Keratinocyte (primary cell): ENCODE data around the gene ATP6V0A1. TPM values are rescaled to one million over a fixed set of nuclear protein-coding genes. Genes with fewer than 3 reads are reported as not detected.

Source experiments
- DNase-seq: peaks from one replicate; pipeline ENCODE4 v3.0.0-alpha.2; 2011; ENCODE audit warnings: low read depth, missing footprints, low spot score
- FAIRE-seq: peaks from 2 replicates; lab custom pipeline; 2011; peaks lifted over from hg19 to GRCh38; lab: Jason Lieb, UNC
- H2AFZ ChIP-seq: 2 replicates; pipeline ENCODE4 v1.6.0; 2012; ENCODE audit warnings: low read length, control low read depth, inconsistent platforms; ENCODE audit not compliant: control insufficient read depth
- H3K27ac ChIP-seq: 2 replicates; pipeline ENCODE4 v1.5.1; 2011; ENCODE audit warnings: low read length; ENCODE audit not compliant: control insufficient read depth, insufficient read depth
- H3K27me3 ChIP-seq: 3 replicates; pipeline ENCODE4 v1.6.0; 2011; ENCODE audit warnings: low read length; ENCODE audit not compliant: control insufficient read depth, insufficient read depth; ENCODE audit errors: extremely low read depth
- H3K36me3 ChIP-seq, 2 experiments: 2 replicates in 1 of 2; 3 replicates in 1 of 2; pipeline ENCODE4 v1.5.1; 2011; ENCODE audit warnings: low read length in 2 of 2, mild to moderate bottlenecking in 1 of 2; ENCODE audit not compliant: control insufficient read depth in 2 of 2, insufficient read depth in 2 of 2; ENCODE audit errors: extremely low read depth in 1 of 2
- H3K4me1 ChIP-seq: 3 replicates; pipeline ENCODE4 v1.5.1; 2011; ENCODE audit warnings: low read length; ENCODE audit not compliant: control insufficient read depth, insufficient read depth; ENCODE audit errors: extremely low read depth
- H3K4me2 ChIP-seq: 3 replicates; pipeline ENCODE4 v1.6.0; 2011; ENCODE audit warnings: low read depth, low read length; ENCODE audit not compliant: control insufficient read depth, insufficient read depth; ENCODE audit errors: extremely low read depth
- H3K4me3 ChIP-seq, 3 experiments: fragments of 200-600 bp in 1 of 3; sonication (generic) in 1 of 3; 2 replicates in 2 of 3; 3 replicates in 1 of 3; pipeline ENCODE4 v1.5.1; 2011 to 2016; ENCODE audit warnings: low read length in 3 of 3, mild to moderate bottlenecking in 3 of 3, control low read depth in 2 of 3, inconsistent platforms in 1 of 3, low read depth in 1 of 3, mixed read lengths in 1 of 3, mixed run types in 1 of 3, moderate library complexity in 1 of 3; ENCODE audit not compliant: control insufficient read depth in 2 of 3, insufficient read depth in 2 of 3; ENCODE audit errors: extremely low read depth in 1 of 3
- H3K79me2 ChIP-seq: 2 replicates; pipeline ENCODE4 v1.6.0; 2012; ENCODE audit warnings: low read length; ENCODE audit not compliant: control insufficient read depth, insufficient read depth
- H3K9ac ChIP-seq: 3 replicates; pipeline ENCODE4 v1.6.0; 2011; ENCODE audit warnings: low read length; ENCODE audit not compliant: control insufficient read depth, insufficient read depth; ENCODE audit errors: extremely low read depth
- H3K9me1 ChIP-seq: 3 replicates; pipeline ENCODE4 v1.6.0; 2011; ENCODE audit warnings: low read length; ENCODE audit not compliant: control insufficient read depth, insufficient read depth; ENCODE audit errors: extremely low read depth
- H3K9me3 ChIP-seq: 2 replicates; pipeline ENCODE4 v1.5.1; 2012; ENCODE audit warnings: low read depth, low read length; ENCODE audit not compliant: control insufficient read depth
- H4K20me1 ChIP-seq: 3 replicates; pipeline ENCODE4 v1.6.0; 2011; ENCODE audit warnings: low read length; ENCODE audit not compliant: control insufficient read depth, insufficient read depth; ENCODE audit errors: extremely low read depth
- CTCF ChIP-seq, 3 experiments: IDR thresholded peaks in 1 of 3; conservative IDR thresholded peaks in 1 of 3; optimal IDR thresholded peaks in 1 of 3; 2 replicates in 2 of 3; 3 replicates in 1 of 3; pipeline versions ENCODE3 to v1.5.1; 2011; ENCODE audit warnings: low read length in 3 of 3, mild to moderate bottlenecking in 3 of 3, moderate library complexity in 2 of 3, control low read depth in 1 of 3, inconsistent platforms in 1 of 3; ENCODE audit not compliant: insufficient read depth in 2 of 3; ENCODE audit errors: extremely low read depth in 1 of 3
- EZH2 ChIP-seq: IDR thresholded peaks from one replicate; pipeline ENCODE4 v1.6.1; 2012; ENCODE audit warnings: inconsistent platforms, mild to moderate bottlenecking, low read length, moderate library complexity
- dilution Hi-C: fragments of 300-500 bp; cut with MboI; formaldehyde crosslinking; loops from one replicate; pipeline ENCODE4 v1.7.0; 2020; ENCODE audit warnings: low sequenced_read_pairs; ENCODE audit not compliant: extremely low pct_ligation_motif_present
- polyA plus RNA-seq, 5 experiments: library from polyadenylated mRNA; depleted of rRNA in 3 of 5; stranded (reverse) in 3 of 5; stranded (forward) in 1 of 5; unstranded in 1 of 5; fragments of >200 nt; gene quantifications; 1 replicate in 1 of 5; 2 replicates in 3 of 5; 3 replicates in 1 of 5; pipeline versions ENCODE4 v1.2.1 to v1.2.3, GENCODE V29; 2011 to 2012; ENCODE audit warnings: missing spikeins in 2 of 5, low read depth in 1 of 5, low replicate concordance in 1 of 5

Gene ATP6V0A1
- polyA plus RNA-seq, 1 donor (not counting 4 experiments of a cell fraction or from before 2014, with no cell fraction given), result 24.0 TPM

GRCh38 chr17:42560246-42560645 lies 101.6 kb downstream of the ATP6V0A1 start:
- dilution Hi-C loops, result no loop called here

GRCh38 chr17:42561897-42562387 lies 103.3 kb downstream of the ATP6V0A1 start, which contains the start of gene COASY:
COASY (plus strand) TSS chr17:42562148; CDS start chr17:42562623, 475 bp downstream.
- H3K4me1 ChIP-seq, result peaks cover 27% of the 10 kb centered on the region
- H3K4me2 ChIP-seq, result peak within 1 kb of the TSS; percentile 83
- no peaks in the 10 kb centered on the region for H3K9me3 ChIP-seq
- no peaks in the 10 kb centered on the region for H4K20me1 ChIP-seq
- dilution Hi-C loops, result no loop called here
- peaks cover 22% of the 10 kb centered on the region for H3K79me2 ChIP-seq
- H3K9ac ChIP-seq, result peak within 1 kb of the TSS; percentile 94
- peak within 1 kb of the TSS; percentile 88 for H3K27ac ChIP-seq
- H2AFZ ChIP-seq, result peak within 1 kb of the TSS; percentile 73
- DNase-seq, result peak; percentile 82
- FAIRE-seq, result peak; percentile 79
- no peaks in the 10 kb centered on the region for H3K9me1 ChIP-seq
- peaks cover 10 to 28% of the 10 kb centered on the region in 2 experiments for H3K36me3 ChIP-seq
- H3K27me3 ChIP-seq, result no peaks in the 10 kb centered on the region
- TF ChIP-seq CTCF (optimal IDR thresholded peaks at IDR 0.05 in 1 of 3, IDR thresholded peaks at IDR 0.05 in 1 of 3, conservative IDR thresholded peaks at IDR 0.05 in 1 of 3; ENCODE audit: extremely low read depth in 1 of 3, insufficient read depth in 2 of 3, low read length in 3 of 3) (no peak), EZH2 (no peak)
- peak within 1 kb of the TSS; percentile 78 to 97 (median 96) for H3K4me3 ChIP-seq

More at GRCh38 chr17:42560246-42560645, 101.6 kb downstream of the ATP6V0A1 start:
- peaks cover 22% of the 10 kb centered on the region for H3K4me1 ChIP-seq
- no peaks in the 10 kb centered on the region for H3K9me1 ChIP-seq
- H4K20me1 ChIP-seq, result no peaks in the 10 kb centered on the region
- no peaks in the 10 kb centered on the region for H3K9me3 ChIP-seq
- H3K27me3 ChIP-seq, result no peaks in the 10 kb centered on the region
- DNase-seq, result no peak
- H3K4me2 ChIP-seq, result no peak overlapping the region
- H3K4me3 ChIP-seq, result no peak overlapping the region
- FAIRE-seq, result no peak
- no peak for TF ChIP-seq EZH2
- no peak for TF ChIP-seq CTCF (optimal IDR thresholded peaks at IDR 0.05 in 1 of 3, IDR thresholded peaks at IDR 0.05 in 1 of 3, conservative IDR thresholded peaks at IDR 0.05 in 1 of 3; ENCODE audit: extremely low read depth in 1 of 3, insufficient read depth in 2 of 3, low read length in 3 of 3)
- no peak overlapping the region for H3K9ac ChIP-seq
- H3K36me3 ChIP-seq, result peaks cover 6 to 16% of the 10 kb centered on the region in 2 experiments
- peaks cover 22% of the 10 kb centered on the region for H3K79me2 ChIP-seq
- no peak overlapping the region for H3K27ac ChIP-seq
- no peak overlapping the region for H2AFZ ChIP-seq
